Chondrocyte (in vitro differentiated cells): ENCODE measurements around the gene STAC. TPM values are rescaled to one million over a fixed set of nuclear protein-coding genes. Genes with fewer than 3 reads are reported as not detected.

ENCODE experiments used
- DNase-seq: peaks from one replicate; pipeline ENCODE4 v3.0.0; 2021; ENCODE audit warnings: mixed read lengths, low spot score
- H3K27ac Mint-ChIP-seq: one replicate; pipeline ENCODE4 v1.8.0; 2021; ENCODE audit warnings: mild to moderate bottlenecking, moderate library complexity, mixed read lengths; ENCODE audit not compliant: unreplicated experiment
- H3K27me3 Mint-ChIP-seq: 2 replicates; pipeline ENCODE4 v1.8.0; 2021; ENCODE audit warnings: low read depth, mixed read lengths
- H3K36me3 Mint-ChIP-seq: 2 replicates; pipeline ENCODE4 v1.8.0; 2021; ENCODE audit warnings: low read depth, mixed read lengths
- H3K4me1 Mint-ChIP-seq: 2 replicates; pipeline ENCODE4 v1.8.0; 2021; ENCODE audit warnings: low read depth, mild to moderate bottlenecking, mixed read lengths
- H3K4me3 Mint-ChIP-seq: one replicate; pipeline ENCODE4 v1.8.0; 2021; ENCODE audit warnings: mild to moderate bottlenecking, moderate library complexity, mixed read lengths; ENCODE audit not compliant: unreplicated experiment
- H3K9me3 Mint-ChIP-seq: 2 replicates; pipeline ENCODE4 v1.8.0; 2021; ENCODE audit warnings: low read depth, mixed read lengths
- total RNA-seq: library from RNA; stranded (reverse); gene quantifications from 3 replicates; pipeline ENCODE4 v1.2.1, GENCODE V29; 2021
- TF ChIP-seq, protein P1 (sequence below): fragments of 200-600 bp; sonication (generic); IDR thresholded peaks from 2 replicates; pipeline ENCODE4 v1.5.0; 2021; ENCODE audit warnings: antibody characterized with exemption, mild to moderate bottlenecking, moderate library complexity

STAC gene
- total RNA-seq, 1 donor from 2014 or later: 0.07 TPM

- Mint-ChIP-seq H3K9me3 (peaks cover 5% of the 10 kb centered on the region), H3K4me1 (no peaks in the 10 kb centered on the region), H3K27ac (no peak overlapping the region), H3K27me3 (peaks cover 30% of the 10 kb centered on the region), H3K4me3 (no peak overlapping the region), H3K36me3 (no peaks in the 10 kb centered on the region)
- DNase-seq: no peak
- TF ChIP-seq, protein P1, sequence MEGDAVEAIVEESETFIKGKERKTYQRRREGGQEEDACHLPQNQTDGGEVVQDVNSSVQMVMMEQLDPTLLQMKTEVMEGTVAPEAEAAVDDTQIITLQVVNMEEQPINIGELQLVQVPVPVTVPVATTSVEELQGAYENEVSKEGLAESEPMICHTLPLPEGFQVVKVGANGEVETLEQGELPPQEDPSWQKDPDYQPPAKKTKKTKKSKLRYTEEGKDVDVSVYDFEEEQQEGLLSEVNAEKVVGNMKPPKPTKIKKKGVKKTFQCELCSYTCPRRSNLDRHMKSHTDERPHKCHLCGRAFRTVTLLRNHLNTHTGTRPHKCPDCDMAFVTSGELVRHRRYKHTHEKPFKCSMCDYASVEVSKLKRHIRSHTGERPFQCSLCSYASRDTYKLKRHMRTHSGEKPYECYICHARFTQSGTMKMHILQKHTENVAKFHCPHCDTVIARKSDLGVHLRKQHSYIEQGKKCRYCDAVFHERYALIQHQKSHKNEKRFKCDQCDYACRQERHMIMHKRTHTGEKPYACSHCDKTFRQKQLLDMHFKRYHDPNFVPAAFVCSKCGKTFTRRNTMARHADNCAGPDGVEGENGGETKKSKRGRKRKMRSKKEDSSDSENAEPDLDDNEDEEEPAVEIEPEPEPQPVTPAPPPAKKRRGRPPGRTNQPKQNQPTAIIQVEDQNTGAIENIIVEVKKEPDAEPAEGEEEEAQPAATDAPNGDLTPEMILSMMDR: no peak
Observed at GRCh38 chr3:36543276-36543997, 163.1 kb downstream of the STAC start.

- Mint-ChIP-seq H3K4me3 (no peak overlapping the region), H3K36me3 (no peaks in the 10 kb centered on the region), H3K27ac (no peak overlapping the region), H3K9me3 (peaks cover 10% of the 10 kb centered on the region), H3K27me3 (peaks cover 32% of the 10 kb centered on the region), H3K4me1 (no peaks in the 10 kb centered on the region)
- TF ChIP-seq, protein P1: no peak
- no peak for DNase-seq
Observed at GRCh38 chr3:36546226-36546625, 165.9 kb downstream of the STAC start.

DNA sequence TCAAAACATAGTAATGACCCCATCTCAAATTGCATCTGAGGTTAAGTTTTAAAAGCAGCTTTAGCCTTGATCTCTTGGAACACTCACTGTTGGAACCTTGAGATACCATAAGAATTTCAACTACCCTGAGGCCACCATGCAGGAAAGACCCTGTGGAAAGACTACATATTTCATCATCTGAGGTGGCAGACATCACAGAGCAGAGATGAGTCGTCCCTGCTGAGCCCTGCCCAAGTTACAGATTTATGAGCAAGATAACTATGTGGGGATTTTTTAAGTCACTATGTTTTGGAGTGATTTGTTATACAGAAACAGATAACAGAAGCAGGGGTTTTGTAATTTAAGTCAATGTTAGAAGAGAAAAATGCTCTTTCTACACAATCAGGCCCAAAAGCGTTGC lies 168.4 kb downstream of the STAC start:
- TF ChIP-seq, protein P1: no peak
- H3K27me3 Mint-ChIP-seq: peaks cover 16% of the 10 kb centered on the region
- H3K36me3 Mint-ChIP-seq: no peaks in the 10 kb centered on the region
- H3K9me3 Mint-ChIP-seq: peaks cover 10% of the 10 kb centered on the region
- H3K4me1 Mint-ChIP-seq: no peaks in the 10 kb centered on the region
- no peak overlapping the region for H3K27ac Mint-ChIP-seq
- no peak overlapping the region for H3K4me3 Mint-ChIP-seq
- no peak for DNase-seq

DNA sequence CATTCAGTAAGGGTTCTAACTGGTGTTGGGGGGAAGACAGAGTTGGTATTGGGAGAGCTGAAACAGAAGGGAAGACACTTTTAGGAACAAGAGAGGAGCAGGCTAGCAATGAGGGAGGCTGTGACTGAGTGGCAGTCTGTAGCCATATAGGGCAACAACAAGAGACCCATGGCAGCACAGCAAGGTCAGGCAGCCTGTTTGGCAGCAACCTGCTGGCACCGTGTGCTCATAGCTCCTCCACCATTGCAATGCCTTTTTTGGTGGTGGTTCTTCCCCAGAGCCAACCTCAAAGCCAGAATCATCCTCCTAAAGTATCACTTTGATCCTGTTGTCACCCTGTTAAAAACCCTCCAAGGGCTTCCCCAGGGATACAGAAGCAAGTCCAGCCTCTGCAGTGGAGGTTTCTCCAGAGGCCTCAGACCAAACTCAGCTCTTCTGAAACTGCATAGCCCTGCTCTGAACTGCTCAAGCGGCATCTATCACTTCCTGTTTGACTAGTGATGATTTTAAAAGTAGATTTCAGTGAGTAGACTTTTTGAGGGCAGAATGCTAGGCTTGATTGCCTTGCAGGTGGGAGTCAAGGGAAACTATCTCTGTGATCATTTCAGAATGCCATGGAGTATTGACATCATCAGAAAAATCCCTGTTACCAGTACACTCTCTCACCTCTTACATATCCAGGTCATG lies 176.9 kb downstream of the STAC start:
- DNase-seq: no peak
- Mint-ChIP-seq H3K27ac (no peak overlapping the region), H3K4me3 (no peak overlapping the region), H3K36me3 (no peaks in the 10 kb centered on the region), H3K27me3 (peaks cover 24% of the 10 kb centered on the region), H3K9me3 (no peaks in the 10 kb centered on the region), H3K4me1 (no peaks in the 10 kb centered on the region)
- TF ChIP-seq, protein P1: no peak

DNA sequence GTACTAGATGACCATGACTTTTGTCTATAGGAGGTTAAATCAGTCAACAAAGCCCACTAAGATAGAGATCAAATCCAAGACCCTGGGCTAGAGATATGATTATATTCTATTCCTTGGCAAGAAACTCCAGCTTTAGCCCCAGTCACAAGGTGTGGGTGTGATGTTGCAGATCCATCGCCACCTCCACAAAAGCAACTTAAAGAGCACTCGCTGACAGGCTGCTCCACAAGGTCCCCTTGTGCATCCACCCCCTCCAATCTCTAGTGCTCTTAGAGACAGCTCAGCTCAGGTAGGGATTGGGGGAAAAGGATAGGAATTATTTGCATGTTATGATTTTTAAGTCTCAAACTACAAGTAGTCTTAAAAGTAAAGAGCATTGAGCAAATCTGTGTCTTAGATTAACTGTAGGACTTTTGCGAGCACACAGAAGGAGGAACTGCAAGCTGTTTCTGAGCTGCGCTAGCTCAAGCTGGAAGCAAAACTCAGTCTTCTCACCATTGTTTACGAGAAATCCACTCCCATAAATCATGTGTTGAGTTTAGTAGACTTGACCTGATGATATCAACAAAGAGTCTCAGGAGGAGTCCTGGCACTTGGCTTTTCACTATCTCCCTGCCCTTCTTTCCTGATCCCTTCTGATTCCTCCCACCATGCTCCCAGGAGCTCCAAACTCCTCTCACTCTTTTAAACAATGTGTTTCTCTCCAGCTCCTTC lies 177.6 kb downstream of the STAC start:
- Mint-ChIP-seq H3K4me3 (no peak overlapping the region), H3K4me1 (no peaks in the 10 kb centered on the region), H3K36me3 (no peaks in the 10 kb centered on the region), H3K9me3 (no peaks in the 10 kb centered on the region), H3K27me3 (peaks cover 25% of the 10 kb centered on the region), H3K27ac (no peak overlapping the region)
- no peak for DNase-seq
- TF ChIP-seq, protein P1: no peak
